ENCODE data around the gene CENPS.

- TF ChIP-seq, protein P1, sequence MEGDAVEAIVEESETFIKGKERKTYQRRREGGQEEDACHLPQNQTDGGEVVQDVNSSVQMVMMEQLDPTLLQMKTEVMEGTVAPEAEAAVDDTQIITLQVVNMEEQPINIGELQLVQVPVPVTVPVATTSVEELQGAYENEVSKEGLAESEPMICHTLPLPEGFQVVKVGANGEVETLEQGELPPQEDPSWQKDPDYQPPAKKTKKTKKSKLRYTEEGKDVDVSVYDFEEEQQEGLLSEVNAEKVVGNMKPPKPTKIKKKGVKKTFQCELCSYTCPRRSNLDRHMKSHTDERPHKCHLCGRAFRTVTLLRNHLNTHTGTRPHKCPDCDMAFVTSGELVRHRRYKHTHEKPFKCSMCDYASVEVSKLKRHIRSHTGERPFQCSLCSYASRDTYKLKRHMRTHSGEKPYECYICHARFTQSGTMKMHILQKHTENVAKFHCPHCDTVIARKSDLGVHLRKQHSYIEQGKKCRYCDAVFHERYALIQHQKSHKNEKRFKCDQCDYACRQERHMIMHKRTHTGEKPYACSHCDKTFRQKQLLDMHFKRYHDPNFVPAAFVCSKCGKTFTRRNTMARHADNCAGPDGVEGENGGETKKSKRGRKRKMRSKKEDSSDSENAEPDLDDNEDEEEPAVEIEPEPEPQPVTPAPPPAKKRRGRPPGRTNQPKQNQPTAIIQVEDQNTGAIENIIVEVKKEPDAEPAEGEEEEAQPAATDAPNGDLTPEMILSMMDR (IDR thresholded peaks at IDR 0.05): no peak
- TF ChIP-seq POLR2A (IDR thresholded peaks at IDR 0.05): no peak
These were observed 26.4 kb downstream of the CENPS start for GRCh38 chr1:10456661-10457060.
